Fibroblast of skin of left biceps (primary cell): ENCODE measurements around the gene DCLK1.

Experiments
- DNase-seq, 2 experiments: peaks; one replicate each; pipeline ENCODE4 v3.0.0-alpha.2; 2013; ENCODE audit warnings: low read depth in 2 of 2

The DCLK1 gene

DNA sequence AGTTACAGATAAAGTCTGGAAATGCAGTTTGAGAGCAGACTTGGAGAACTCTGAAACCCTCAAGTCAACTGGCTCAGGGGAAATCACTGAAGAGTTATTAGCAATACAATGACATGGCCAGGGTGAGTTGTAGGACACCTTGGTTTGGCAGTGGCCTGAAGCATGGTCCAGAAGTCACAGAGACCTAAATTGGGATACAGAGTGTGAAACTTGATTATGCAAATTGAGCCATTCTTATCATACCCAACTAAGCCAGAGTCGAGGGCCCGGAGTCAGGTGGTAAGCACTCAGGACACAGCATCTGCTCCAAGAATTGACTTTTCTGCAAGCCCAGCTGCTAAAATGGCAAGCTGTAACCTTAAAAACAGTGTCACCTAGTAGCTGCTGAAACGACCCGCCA, 224.5 kb downstream of the DCLK1 start:
- no peak for DNase-seq

DNA sequence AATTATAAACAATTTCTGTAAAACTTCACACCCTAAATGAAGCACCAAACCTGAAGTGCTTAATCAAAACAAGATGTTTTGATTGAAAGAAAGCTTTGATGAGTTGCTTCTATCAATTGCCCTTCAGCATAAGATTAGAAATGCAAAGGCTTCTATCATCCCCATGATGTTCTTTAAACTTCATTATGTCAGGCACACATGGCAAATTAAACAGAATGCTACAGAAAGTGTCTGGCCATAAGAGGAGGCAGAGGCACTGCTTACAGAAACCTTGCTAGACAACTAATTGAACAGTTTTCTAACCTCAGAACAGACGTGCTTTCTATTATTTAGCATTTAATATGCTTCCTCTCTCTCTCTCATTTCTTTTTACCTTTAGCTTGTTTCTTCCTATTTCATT, 228.1 kb downstream of the DCLK1 start:
- no peak for DNase-seq

DNA sequence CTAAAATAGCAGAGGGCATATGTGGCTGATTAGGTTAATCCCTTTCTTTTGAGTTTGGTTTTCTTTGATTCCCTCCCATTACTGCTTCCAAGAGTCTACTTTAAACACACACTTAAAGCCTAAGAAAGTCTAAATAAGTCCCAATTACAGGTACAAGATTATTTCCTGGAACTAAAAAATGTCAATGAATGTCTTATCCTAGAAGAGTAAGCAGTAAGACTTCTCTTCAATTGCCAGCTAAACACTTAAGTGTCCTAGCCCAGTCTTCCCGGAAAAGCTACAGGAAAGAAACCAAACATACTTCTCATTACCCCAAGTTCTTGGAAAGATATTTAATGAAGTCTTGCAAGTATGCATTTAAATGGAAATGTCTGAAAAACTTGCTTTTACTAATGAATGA, 233.1 kb downstream of the DCLK1 start:
- DNase-seq = no peak

DNA sequence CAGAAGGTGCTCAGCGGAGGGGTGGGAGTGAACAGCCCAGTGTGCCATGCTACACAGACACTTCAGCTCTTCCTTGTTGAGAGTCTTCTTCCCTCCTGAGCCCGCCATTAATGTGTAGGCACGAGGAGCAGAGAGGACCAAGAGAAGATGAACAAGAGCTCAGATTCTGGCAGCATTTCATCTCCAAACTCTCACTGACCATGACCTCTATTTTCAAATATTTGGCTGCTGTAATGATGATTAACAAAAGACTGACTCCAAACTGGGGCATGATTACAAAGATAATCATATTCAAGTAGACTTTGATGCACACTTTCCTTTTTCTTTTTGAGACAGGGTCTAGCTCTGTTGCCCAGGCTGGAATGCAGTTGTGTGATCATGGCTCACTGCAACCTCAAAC, 236.5 kb downstream of the DCLK1 start:
- no peak for DNase-seq

DNA sequence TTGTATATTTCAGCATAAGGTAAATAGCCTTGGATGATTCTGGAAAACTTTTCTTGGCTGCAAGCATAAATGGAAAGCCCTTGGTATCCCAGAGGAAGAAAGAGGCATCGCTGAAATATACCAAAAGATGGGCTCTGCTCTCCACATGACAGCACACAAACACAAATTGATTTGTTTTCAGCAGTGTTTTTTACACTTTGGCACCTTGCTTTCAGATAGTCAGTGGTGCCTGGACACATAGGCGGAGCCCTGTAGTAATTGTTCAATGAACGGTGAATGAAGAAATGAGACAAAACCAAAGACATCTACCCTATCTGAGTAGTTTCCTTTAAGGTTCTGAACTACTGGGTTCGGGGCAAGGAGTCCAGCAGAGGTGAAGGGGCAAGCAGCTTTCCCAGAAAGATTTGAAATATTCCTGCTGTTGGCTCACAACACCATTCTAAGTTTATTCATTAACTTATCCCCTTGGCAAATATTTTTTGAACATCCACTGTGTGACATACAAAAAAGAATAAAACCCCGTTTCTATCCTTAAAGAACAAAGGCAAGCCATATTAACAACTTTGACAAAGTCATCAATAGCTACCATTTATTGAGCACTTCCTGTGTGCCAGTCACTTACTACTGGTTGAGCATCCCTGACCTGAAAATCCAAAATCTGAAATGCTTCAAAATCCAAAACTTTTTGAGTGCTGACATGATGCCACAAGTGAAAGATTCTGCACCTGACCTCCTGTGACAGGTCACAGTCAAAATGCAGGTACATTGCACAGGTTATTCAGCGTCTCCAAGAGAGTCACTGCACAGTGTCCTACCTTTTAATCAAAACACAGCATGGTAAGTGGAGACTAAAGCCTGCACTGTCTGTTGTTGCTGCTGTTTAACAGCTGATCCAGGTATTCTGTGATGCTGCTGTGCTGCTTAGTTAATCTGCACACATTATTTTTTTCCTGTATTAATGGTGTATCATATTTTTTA, 238.1 kb downstream of the DCLK1 start:
- no peak for DNase-seq

DNA sequence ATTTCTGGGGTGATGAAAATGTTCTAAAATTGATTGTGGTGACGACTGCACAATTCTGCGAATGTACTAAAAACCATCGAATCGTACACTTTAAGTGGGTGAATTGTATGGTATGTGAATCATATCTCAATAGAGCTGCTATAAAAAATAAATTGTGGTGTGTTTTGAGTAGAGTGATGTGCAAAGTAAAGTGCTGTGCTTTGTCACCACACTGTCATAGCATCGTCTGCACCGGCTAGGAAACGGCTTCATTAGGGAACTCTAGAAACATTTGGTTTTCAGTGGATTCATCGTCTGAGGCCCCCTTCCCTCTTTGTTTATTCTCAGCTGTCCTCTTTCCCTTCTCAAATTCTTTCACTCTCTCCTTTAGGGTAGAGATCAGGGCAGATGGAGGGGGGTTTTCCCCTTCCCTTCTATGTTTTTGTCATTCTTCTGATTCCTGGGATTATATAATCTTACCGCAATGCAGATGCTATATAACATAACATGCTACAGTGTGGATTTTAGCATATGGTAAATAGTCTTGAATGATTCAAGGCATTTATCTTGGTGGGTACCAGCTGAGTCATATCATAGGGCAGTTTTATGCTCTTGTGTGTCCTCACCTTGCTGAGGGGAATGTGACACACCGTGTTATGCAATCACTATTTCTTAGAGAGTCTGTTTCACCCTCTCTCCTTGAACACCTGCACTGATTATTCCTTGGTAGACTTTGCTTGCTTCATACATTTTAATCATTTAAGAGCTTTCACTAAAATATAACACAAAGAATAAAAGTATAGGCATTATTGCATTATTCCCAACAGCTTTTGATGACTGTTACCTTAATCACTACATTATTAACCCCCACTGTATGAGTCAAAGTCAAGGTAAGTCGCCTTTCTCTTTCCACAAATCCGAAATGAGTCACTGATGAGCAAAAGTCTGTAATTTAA, 239.4 kb downstream of the DCLK1 start:
- DNase-seq = peak in 1 of 2 experiments; percentile 24

DNA sequence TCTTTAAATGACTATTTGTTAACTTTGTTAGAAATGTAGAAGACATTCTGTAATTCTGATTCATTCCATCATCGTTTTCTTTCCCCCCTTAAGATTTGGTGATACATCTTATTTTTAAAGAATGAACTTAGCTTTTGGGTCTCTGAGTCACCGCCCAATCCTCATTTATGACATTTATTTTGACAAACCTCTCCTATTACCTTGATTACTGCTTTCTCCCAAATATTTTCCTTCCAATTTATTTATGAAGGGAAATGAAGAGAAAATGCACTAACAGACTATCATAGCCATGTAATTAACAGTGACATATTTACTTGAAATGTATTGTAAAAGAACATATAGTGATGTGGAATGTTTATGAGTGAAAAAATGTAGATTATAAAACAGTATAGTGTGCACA, 241.6 kb downstream of the DCLK1 start:
- no peak for DNase-seq

DNA sequence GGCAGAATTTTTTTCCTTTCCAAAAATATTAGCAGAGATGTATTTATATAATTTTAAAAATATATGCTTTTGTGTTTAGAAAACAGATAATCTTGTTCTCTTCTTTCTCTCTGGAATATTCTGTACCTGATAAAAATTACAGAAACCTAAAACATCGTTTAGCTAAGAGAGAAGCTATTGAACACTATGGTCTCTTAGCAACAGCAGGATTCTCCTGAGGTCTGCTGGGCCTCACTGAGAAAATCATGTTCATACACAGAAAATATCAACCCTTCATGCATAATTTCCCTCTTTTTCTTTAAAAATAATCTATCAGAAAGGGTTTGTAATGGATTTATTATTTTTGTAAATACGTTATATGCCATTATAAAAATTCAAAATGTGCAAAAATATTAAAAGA, 242.2 kb downstream of the DCLK1 start:
- no peak for DNase-seq

DNA sequence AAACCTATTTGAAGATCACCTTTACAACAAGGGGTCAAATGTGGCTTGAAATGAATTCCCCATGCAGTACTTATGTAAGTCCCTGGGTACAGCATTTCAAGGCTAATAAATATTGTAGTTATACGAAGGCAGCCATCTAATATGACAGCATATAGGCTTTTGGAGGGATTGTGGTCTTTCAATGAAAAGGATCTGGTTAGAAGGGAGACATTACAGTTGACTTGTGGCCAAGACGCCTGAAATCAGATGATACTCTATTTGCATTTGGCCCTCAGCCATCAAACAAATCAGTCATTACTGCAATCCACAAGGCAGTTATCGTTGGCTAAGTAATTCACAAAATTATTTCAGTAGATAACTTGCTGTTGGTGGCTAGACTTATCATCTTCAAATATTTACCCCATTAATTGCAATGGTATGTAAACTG, 242.7 kb downstream of the DCLK1 start:
- peak in 1 of 2 experiments; percentile 21 for DNase-seq

DNA sequence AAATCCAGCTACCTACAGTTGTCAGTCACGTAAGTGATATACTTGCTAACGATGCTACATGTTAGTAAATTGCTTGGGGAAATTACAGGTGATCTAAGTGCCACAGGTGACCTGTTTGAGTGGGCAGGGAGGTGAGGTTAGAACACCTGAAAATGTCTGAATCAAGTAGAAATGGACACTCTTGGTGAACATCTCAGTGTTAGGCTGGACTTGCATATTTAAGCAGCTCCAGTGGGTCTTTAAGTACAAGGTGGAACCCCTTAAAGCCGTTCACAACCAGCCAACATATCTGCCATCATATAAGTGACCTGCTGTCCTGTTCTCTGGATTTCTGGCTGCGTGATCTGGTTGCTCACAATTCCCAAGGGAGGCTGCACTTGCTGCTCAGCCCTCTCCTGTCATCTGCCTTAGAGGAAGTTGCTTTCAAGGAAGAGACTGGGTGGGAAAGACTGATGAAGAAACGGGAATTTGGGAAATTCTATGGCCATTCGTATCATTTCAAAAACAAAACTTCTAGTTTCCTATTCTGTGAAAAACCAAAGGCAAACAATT, 244.0 kb downstream of the DCLK1 start:
- DNase-seq = no peak

DNA sequence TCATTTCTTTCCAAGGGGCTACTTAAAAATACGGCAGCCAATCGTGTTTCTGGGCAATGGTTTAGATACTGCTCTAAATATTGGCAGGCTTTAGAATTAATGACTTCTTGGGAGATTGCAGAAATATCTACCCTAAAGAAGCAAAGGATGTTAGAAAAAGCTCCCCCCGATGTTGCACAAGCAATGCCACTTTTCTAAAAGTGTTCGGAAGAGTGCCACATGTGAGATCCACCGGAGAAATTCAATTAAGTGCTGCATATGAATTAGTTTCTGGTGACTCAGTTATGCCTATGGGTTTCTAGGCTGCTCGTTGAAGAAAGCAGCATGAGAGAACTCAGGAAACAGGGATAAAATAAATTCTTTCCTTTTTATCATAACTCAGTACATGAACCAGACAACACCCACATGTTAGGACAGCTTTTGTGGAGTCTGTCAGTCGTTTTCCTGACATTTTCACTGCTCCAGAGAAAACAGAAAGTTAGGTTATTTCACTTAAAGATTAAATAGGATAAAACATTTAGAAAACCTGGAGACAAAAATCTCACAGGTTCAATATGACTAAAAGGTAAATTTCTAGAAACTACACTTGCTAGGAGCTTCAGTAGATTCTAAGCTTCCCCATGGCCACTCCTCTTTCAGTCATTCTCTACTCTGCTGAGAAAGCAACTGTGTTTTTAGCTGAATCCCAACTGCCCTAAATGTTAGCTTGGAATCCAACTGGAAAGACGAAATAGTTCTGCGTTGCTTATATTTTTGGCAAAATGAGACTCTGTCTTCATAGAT, 244.7 kb downstream of the DCLK1 start:
- DNase-seq = no peak

DNA sequence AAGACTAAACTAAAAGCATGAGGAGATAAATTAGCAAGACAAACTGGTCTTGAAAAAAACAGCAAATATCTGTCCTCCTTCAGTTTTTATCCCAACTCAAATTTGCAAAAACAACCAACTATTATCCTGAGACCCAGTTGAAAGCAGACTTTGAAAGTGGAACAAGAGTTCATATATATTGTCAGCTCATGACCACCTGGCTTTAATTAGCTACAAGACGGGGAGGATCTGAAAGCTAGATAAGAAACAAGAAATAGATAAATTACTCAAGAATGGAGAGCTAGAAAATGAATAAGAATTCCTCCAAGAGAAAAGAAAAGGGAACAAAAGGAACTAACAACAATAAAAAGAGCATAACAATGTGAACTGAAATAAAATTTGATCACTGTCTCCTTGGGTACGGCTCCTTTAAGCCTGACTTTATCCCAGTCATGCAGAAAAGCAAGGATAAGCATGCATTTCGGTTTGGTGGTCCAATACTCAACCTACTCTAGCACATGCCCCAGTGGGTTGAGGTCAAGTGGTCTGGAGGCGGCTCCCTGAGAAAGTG, 246.9 kb downstream of the DCLK1 start:
- DNase-seq = no peak

DNA sequence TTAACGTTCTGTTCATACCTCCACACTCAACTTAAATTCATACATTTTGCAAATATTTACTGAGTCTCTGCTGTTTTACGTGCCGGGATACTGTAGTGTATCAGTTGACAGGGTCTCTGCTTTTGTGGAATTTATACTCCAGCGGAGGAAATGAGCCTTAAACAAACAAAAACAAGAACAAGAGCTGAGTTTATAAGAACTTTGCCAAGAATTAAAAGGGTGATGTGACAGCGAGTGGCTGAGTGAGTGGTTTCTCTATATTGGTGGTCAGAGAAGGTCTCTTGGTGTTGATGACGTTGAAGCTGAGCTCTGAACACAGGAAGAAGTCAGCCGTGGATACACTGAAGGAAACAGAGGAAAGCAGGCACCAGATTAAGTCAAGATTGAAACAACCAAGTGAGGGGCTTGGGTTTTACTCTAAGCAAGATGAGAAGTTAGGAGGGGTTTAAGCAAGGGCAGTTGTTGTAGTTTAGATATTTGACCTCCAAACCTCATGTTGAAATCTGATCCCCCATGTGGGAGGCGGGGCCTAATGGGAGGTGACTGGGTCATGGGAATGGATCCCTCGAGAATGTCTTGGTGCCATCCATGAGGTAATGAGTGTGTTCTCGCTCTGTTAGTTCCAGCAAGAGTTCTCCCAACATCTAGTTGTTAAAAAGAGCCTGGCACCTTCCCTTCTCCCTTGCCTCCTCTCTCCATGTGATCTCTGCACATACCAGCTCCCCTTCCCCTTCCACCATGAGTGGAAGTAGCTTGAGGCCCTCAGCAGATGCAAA, 248.3 kb downstream of the DCLK1 start:
- DNase-seq = no peak

DNA sequence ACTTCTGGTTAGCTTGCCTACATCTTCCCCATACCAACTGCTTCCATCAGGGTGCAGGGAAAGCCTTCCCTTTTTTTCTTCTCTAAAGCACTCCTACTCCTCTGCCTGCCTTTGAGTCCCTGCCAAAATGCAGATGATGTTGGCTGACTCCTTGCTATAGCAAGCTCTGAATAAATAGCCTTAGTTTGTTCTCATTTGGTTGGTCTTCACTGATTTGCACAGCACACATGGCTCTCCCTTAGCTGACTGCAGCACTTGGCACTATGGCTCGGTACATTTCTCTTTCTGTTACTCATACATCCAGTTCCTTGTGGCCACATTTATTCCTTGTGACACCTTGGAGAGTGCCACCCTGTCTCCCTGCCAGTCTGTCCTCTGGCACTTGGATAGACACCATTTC, 249.8 kb downstream of the DCLK1 start:
- DNase-seq = no peak

DNA sequence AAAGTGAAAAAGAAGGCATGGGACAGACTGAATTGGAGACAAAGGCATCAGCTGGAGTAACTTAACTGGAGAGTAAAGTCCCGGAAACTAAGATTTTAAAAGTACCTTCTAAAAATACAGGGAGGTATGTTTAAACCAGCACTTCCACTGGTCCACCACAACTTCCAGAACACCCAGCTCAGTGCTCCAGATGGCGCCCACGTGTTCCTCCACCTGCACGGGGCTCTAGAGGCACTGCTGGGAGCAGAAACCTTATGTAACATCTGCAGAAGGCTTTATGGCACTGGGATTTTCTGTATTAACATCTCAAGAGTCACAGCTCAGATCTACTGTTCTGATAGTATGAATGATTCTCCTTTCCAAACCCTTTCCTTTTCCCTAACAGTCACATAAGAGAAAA, 252.1 kb downstream of the DCLK1 start:
- no peak for DNase-seq

DNA sequence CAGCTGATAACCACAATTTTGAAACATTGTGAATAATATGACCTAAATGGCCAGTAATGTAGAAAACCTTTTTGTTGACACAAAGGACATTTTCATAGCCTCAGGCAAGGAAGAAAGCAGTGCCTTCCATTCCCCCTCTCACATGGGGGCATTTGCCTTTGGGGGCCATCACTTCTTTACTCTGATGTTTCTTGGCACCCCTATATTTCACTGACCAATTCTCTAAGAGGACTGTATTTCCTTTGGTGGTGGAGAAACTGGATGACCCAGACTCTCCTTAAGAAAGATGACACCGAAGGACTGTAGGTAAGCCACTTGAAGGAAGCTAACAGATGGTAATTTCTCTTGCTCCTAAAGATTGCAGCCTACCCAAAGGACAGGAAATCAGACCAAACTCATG, 254.6 kb downstream of the DCLK1 start:
- no peak for DNase-seq

DNA sequence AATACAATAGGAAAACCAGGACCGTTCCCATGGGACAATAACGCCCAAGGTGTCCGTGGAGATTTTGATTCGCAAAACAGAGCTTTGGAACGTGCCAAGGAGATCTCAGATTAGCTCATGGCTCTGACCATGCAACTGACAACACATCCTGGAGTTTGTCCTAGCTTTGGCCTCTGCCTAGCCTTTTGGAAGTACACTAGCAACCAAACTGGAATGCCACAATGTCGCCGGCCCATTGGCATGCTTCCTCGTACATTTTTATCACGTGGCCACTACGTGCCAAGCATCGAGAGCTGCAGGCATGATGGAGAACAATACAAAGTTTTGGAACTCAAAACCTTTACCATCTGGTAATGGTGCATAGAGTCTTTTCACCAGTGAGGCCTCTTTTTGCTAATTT, 256.5 kb downstream of the DCLK1 start:
- no peak for DNase-seq

DNA sequence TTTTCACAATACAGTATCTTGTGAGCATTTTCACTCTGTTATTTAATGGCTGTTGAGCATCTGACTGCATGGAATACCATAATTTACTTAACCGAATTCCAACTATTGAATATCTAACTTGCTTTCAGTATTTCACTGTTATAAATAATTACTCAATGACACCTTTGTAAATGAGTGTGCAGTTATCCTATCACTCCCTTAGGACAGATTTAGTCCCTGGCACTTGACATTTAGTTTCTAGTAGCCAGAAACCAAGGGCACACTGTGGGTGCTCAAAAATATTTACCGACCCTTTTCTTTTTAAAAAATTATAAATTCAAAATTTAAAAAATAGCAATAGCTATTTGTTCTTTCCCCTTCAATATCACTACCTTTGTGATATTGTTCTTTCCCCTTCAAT, 258.8 kb downstream of the DCLK1 start:
- no peak for DNase-seq

DNA sequence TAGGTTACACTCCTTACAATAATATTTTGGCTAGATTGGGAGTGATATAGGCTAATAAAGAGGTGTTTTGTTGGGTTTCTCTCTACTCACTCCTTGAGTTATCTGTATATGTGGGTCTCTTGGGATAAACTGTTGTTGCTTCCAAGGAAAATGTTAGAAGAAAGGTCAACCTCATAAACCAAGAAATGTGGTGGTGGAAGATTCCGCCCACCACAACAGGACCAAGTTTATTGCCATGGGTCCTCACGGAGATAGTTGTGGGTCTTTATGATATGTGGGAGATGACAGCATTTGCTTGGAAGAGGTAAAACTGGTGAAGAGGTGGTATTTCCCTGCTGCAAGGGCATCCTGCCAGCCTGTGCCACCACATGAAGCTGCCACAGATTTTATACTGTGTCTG, 259.6 kb downstream of the DCLK1 start:
- DNase-seq = no peak

DNA sequence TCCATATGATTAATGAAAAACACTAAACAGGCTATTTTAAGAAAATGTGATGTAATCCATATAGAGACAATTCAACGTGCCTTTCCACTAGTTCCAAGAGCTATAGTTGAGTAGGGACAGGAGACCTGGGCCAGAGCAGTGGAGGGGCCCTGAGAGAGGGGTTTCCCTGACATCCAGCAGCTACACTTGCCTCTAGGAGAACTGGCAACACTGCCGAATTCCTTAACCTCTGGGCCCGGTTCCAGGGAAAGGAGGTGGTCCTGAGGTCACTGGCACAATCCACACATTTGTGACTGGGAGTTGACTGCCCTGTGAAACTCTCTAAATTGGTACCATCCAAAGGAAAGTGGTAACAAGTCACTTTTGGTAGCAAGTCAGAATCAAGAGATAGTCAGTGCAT, 264.4 kb downstream of the DCLK1 start:
- DNase-seq = no peak
